HFFc6 (cell line): ENCODE measurements around the gene CRAMP1. TPM values are rescaled to one million over a fixed set of nuclear protein-coding genes. Genes with fewer than 3 reads are reported as not detected.
A peak's percentile ranks its signal among the peaks of the same experiment; 100 is the strongest.

ENCODE experiments used
- DNase-seq: peaks from one replicate; pipeline ENCODE4 v3.0.0-alpha.2; 2018
- H3K27ac Mint-ChIP-seq: 2 replicates; pipeline ENCODE4 v1.8.0; 2020; ENCODE audit warnings: mild to moderate bottlenecking, mixed read lengths
- H3K27me3 Mint-ChIP-seq: 2 replicates; pipeline ENCODE4 v1.8.0; 2021; ENCODE audit warnings: mild to moderate bottlenecking, moderate library complexity, mixed read lengths; ENCODE audit not compliant: insufficient read depth
- H3K36me3 Mint-ChIP-seq: 2 replicates; pipeline ENCODE4 v1.8.0; 2021; ENCODE audit warnings: low read depth, mixed read lengths
- H3K4me1 Mint-ChIP-seq: 2 replicates; pipeline ENCODE4 v1.8.0; 2020; ENCODE audit warnings: low read depth, mixed read lengths
- H3K4me3 Mint-ChIP-seq: 2 replicates; pipeline ENCODE4 v1.8.0; 2020; ENCODE audit warnings: mild to moderate bottlenecking, moderate library complexity, mixed read lengths
- H3K9me3 Mint-ChIP-seq: 2 replicates; pipeline ENCODE4 v1.8.0; 2020; ENCODE audit warnings: mild to moderate bottlenecking, mixed read lengths
- total RNA-seq, 6 experiments: library from RNA; stranded (reverse); fragmentation: NEBNext Ultra II Directional; extraction: Animal tissue kit (Norgen Biotek cat#: 25700); gene quantifications; 2 replicates in 1 of 6; 3 replicates in 5 of 6; pipeline ENCODE4 v1.2.3, GENCODE V29; 2021
- TF ChIP-seq, protein P1 (sequence below): fragments of 200-600 bp; sonication (generic); IDR thresholded peaks from 2 replicates; pipeline ENCODE4 v1.5.0; 2021; ENCODE audit warnings: antibody characterized with exemption, mild to moderate bottlenecking

The CRAMP1 gene
- total RNA-seq, 6 experiments from 2014 or later: 10.7 to 14.2 (median 12.4) TPM

DNA sequence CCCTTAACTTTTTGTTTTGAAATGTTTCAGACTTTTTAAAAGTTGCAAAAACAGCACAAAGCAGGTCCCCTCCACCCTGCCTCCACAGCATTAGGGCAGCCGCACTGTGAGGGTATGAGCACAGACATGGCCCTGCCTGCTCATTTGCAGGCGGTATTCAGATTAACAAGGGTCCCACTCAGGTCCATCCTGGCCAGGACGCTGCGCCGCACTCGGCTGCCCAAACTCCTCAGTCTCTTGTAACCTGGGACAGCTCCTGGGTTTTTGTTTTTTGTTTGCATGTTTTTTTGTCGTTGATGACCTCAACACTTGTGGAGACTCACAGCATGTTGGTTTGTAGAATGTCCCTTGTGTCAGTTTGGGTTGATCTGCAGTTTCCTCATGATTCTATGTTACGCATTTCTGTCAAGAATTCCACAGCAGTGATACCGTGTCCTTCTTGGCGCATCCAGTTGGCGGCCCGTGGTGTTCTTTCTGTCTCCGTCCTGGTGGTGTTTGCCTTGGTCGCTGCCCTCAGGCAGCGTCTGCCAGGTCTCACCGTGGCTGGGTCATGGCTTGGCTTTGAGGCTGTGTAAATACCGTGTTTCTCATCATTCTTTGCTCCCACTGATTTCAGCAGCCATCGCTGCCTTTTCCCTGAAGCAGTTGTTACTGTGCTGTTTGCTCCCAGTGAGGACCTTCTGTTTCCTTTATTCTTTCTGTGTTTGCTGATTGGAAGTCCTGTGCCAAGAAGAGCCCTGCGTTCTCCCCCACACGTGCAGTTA, 18.5 kb downstream of the CRAMP1 start:
- Mint-ChIP-seq H3K27me3 (peaks cover 4% of the 10 kb centered on the region), H3K4me3 (no peak overlapping the region), H3K27ac (no peak overlapping the region), H3K9me3 (no peaks in the 10 kb centered on the region), H3K36me3 (peaks cover 29% of the 10 kb centered on the region), H3K4me1 (no peaks in the 10 kb centered on the region)
- DNase-seq: no peak
- TF ChIP-seq, protein P1, sequence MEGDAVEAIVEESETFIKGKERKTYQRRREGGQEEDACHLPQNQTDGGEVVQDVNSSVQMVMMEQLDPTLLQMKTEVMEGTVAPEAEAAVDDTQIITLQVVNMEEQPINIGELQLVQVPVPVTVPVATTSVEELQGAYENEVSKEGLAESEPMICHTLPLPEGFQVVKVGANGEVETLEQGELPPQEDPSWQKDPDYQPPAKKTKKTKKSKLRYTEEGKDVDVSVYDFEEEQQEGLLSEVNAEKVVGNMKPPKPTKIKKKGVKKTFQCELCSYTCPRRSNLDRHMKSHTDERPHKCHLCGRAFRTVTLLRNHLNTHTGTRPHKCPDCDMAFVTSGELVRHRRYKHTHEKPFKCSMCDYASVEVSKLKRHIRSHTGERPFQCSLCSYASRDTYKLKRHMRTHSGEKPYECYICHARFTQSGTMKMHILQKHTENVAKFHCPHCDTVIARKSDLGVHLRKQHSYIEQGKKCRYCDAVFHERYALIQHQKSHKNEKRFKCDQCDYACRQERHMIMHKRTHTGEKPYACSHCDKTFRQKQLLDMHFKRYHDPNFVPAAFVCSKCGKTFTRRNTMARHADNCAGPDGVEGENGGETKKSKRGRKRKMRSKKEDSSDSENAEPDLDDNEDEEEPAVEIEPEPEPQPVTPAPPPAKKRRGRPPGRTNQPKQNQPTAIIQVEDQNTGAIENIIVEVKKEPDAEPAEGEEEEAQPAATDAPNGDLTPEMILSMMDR: no peak

DNA sequence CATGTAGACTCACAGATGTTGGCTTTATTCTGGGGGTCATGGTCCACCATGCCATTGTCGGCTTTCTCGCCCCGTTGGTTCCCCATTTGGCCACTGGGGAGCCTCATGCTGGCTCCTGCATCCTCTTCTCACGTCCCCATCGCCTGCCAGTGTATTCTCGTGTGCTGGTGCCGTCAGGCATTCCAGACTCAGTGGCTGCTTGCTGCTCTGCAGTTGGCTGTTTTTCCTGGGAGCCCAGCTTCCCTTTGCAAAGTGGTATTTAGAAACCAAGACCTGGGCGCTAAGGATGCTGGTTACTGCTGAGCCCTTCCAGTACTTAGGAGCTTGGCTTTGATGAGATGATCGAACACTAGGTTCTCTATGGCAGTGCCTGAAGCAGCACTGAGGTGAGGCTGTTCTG, 19.1 kb downstream of the CRAMP1 start:
- H3K36me3 Mint-ChIP-seq: peaks cover 29% of the 10 kb centered on the region
- no peaks in the 10 kb centered on the region for H3K9me3 Mint-ChIP-seq
- peaks cover 4% of the 10 kb centered on the region for H3K27me3 Mint-ChIP-seq
- no peaks in the 10 kb centered on the region for H3K4me1 Mint-ChIP-seq
- TF ChIP-seq, protein P1: 0 out of 2 replicates have a peak, but pooled peaks have one; percentile 11
- no peak overlapping the region for H3K4me3 Mint-ChIP-seq
- H3K27ac Mint-ChIP-seq: no peak overlapping the region
- DNase-seq: no peak

- no peaks in the 10 kb centered on the region for H3K9me3 Mint-ChIP-seq
- peaks cover 4% of the 10 kb centered on the region for H3K27me3 Mint-ChIP-seq
- TF ChIP-seq, protein P1: no peak
- H3K27ac Mint-ChIP-seq: no peak overlapping the region
- peaks cover 21% of the 10 kb centered on the region for H3K36me3 Mint-ChIP-seq
- H3K4me3 Mint-ChIP-seq: no peak overlapping the region
- DNase-seq: no peak
- H3K4me1 Mint-ChIP-seq: no peaks in the 10 kb centered on the region
Observed at GRCh38 chr16:1631931-1632637, 19.9 kb downstream of the CRAMP1 start.

GRCh38 chr16:1632638-1632970, 20.4 kb downstream of the CRAMP1 start:
- H3K9me3 Mint-ChIP-seq: no peaks in the 10 kb centered on the region
- no peak for DNase-seq
- TF ChIP-seq, protein P1: no peak
- H3K4me3 Mint-ChIP-seq: no peak overlapping the region
- no peaks in the 10 kb centered on the region for H3K4me1 Mint-ChIP-seq
- H3K27me3 Mint-ChIP-seq: peaks cover 4% of the 10 kb centered on the region
- H3K27ac Mint-ChIP-seq: no peak overlapping the region
- peaks cover 21% of the 10 kb centered on the region for H3K36me3 Mint-ChIP-seq

GRCh38 chr16:1633310-1633709, 21.1 kb downstream of the CRAMP1 start:
- Mint-ChIP-seq H3K36me3 (peaks cover 21% of the 10 kb centered on the region), H3K4me1 (no peaks in the 10 kb centered on the region), H3K27ac (no peak overlapping the region), H3K4me3 (no peak overlapping the region), H3K9me3 (no peaks in the 10 kb centered on the region), H3K27me3 (peaks cover 4% of the 10 kb centered on the region)
- DNase-seq: no peak
- TF ChIP-seq, protein P1: no peak
